ENCODE measurements around the gene LONRF2.

DNA sequence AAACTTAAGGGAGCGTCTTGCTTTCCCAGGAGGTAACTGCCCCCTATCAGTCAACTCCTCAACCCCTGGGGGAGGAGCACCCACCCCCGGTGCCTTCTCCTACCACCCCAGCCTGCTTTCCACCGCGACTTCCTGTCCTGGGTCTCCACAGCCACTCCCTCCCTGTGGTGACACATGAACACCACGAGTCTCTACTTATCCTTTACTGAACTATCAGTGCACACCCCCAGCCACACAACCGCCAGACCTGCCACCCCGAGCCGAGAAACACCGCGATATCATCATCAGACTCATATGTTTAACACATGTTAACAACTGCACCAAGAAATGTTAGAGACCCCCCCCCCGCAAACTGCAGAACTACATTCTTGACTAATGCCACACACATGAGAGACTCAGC, 43.3 kb downstream of the LONRF2 start:
- TF ChIP-seq, protein P1, sequence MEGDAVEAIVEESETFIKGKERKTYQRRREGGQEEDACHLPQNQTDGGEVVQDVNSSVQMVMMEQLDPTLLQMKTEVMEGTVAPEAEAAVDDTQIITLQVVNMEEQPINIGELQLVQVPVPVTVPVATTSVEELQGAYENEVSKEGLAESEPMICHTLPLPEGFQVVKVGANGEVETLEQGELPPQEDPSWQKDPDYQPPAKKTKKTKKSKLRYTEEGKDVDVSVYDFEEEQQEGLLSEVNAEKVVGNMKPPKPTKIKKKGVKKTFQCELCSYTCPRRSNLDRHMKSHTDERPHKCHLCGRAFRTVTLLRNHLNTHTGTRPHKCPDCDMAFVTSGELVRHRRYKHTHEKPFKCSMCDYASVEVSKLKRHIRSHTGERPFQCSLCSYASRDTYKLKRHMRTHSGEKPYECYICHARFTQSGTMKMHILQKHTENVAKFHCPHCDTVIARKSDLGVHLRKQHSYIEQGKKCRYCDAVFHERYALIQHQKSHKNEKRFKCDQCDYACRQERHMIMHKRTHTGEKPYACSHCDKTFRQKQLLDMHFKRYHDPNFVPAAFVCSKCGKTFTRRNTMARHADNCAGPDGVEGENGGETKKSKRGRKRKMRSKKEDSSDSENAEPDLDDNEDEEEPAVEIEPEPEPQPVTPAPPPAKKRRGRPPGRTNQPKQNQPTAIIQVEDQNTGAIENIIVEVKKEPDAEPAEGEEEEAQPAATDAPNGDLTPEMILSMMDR (IDR thresholded peaks at IDR 0.05; ENCODE audit: insufficient read depth, low read length) = no peak
- TF ChIP-seq POLR2AphosphoS5 (IDR thresholded peaks at IDR 0.05; ENCODE audit: low read depth) = no peak

Measured in HL-60 (cell line).